HG03097 (cell line): ENCODE results near the gene VWA7.
"Not testable (repeated sequence)": the region's sequence is repeated elsewhere in the genome, so short reads cannot be mapped to it uniquely, and the experiment has no call there.

Source experiments
- ATAC-seq: cut with Tn5 transposase; IDR thresholded peaks from one replicate; pipeline ENCODE4 v1.9.1; 2021; ENCODE audit not compliant: unreplicated experiment, low FRiP score

The VWA7 gene, protein sequence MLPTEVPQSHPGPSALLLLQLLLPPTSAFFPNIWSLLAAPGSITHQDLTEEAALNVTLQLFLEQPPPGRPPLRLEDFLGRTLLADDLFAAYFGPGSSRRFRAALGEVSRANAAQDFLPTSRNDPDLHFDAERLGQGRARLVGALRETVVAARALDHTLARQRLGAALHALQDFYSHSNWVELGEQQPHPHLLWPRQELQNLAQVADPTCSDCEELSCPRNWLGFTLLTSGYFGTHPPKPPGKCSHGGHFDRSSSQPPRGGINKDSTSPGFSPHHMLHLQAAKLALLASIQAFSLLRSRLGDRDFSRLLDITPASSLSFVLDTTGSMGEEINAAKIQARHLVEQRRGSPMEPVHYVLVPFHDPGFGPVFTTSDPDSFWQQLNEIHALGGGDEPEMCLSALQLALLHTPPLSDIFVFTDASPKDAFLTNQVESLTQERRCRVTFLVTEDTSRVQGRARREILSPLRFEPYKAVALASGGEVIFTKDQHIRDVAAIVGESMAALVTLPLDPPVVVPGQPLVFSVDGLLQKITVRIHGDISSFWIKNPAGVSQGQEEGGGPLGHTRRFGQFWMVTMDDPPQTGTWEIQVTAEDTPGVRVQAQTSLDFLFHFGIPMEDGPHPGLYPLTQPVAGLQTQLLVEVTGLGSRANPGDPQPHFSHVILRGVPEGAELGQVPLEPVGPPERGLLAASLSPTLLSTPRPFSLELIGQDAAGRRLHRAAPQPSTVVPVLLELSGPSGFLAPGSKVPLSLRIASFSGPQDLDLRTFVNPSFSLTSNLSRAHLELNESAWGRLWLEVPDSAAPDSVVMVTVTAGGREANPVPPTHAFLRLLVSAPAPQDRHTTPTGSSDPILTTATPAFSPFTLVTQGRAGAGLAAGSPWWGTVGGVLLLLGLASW

DNA sequence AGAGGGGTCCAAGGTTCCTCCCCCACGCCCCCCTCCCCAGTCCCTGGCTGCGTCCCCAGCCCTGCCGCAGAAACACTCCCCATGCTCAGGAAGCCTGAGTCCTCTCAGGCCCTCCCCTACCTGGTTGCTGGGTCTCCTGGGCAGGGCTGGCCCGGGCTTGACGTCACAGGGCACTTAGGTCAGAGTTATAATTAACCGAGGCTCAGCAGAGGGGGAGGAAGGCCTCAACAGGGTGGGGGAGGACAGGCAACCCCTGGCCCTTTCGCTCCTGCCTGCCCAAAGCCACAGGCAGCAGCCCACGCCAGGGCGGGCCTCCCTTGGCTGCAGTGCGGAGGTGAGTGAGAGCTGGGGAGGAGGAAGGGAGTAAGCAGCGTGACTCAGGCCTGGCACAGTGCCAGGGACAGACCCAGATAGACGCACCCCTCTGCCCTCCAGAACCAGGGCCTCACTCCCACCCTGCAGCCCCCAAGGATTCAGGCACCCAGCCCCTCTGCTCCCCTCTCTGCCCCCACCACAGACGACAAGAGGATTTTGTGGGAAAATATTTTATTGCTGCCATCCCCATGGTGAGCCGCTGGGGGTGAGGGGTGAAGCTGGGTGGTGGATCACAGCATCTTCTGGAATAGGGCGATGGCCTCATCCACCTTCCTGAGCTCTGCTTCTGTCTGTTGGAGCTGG, at the start of gene VWA7:
VWA7 (minus strand) TSS at position 340 of the 678 bp plus-strand sequence. CDS start 549 bp downstream, outside the sequence.
- no peak for ATAC-seq

- no peak for ATAC-seq
These were observed 49.7 kb upstream of the VWA7 start for GRCh38 chr6:31826793-31827285.

DNA sequence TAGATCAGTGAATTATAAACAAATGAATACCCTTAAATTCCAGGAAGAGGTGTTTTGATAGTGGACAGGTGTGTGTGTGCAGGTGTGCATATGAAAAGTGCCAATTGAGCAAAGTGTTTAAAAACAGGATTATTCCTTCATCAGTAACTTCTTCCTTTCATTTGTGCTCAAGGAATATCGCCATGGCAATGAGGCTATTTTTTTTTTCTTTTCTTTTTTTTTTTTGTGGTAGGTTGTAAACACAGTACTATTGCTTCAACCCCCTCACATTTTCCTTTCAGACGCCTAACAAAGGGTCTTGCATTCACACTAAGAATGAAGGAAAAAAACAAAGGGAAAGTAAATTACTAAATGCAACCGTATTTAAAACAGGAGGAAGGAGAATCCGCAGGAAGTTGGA, 48.4 kb upstream of the VWA7 start:
- ATAC-seq, result no peak

GRCh38 chr6:31823592-31824196, 46.6 kb upstream of the VWA7 start:
- not testable (repeated sequence) for ATAC-seq

DNA sequence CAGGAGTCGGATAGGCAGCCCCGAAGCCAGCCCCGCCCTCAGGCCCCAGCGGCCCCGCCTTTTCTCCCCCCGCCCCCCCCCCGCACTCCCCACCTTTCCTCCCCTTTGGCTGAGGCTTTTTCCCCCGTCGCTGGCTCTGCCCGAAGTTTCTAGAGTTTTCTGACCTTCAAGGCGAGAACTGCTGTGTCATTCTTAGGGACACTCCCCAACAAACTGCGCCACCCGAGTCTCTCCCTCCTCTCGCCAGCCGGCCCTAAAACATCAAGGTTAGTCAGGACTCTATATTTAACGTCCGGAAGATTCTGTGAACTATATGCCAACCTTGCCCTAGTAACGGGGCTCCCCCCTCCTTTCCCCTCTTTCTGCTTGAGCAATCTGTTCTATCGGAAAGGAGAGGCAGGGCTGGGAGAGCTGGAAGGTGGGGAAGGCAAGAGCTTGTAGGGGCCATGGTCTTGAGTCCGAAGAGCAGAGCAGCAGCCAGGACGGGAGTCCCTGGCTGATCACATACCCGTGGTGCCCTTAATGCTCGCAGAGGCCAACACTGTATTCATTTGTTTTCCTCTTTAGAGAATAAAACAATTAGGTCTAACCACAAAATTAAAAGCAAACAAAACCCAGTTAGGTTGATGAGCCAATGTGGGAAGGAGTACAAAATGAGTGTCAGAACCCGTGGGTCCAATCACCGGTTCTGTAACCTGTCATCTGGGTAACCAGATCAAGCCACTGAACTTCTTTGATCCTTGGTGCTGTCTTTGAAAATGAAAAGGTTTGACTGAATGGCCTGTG, 45.1 kb upstream of the VWA7 start:
- ATAC-seq, result no peak

- no peak for ATAC-seq
These were observed 44.3 kb upstream of the VWA7 start for GRCh38 chr6:31821301-31822035.

GRCh38 chr6:31820399-31820798, 43.3 kb upstream of the VWA7 start:
- not testable (repeated sequence) for ATAC-seq

DNA sequence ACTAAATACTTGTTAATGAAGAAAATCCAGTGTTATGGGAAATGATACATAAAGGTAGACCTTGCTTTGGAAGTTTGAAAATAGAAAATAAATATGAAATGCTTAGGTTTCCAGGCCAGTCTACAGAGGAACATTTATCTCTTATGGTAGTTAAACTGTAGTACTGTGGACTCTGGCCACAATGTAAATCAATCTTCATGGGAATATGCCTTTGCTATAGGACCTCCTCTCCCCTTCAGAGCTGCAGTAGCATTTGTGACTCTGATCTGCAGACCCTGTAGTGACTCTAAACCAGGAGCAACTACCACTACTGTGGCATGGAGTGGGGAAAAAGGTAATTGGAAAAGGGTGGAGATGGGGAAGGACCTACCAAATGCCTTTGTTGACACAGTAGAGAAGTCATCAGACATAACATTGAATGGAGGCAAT, 42.8 kb upstream of the VWA7 start:
- no peak for ATAC-seq

DNA sequence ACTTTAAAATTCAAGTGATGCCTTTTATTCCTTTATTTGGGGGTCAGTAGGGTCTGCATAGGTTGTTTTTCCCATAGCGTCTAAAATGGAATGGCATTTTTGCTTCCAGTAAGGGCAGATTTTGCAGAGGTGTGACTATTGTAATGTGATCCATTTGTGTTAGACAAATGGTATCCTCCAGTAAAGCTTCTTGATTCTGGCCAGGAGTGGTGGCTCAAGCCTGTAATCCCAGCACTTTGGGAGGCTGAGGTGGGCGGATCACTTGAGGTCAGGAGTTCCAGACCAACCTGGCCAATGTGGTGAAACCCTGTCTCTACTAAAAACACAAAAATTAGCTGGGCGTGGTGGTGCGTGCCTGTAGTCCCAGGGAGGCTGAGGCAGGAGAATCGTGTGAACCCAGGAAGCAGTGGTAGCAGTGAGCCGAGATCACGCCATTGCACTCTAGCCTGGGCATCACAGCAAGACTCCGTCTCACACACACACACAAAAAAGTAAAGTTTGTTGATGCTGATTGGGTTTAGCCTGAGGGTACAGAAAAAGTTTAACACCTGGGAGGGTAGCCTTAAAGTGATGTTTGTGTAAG, 40.9 kb upstream of the VWA7 start:
- not testable (repeated sequence) for ATAC-seq

DNA sequence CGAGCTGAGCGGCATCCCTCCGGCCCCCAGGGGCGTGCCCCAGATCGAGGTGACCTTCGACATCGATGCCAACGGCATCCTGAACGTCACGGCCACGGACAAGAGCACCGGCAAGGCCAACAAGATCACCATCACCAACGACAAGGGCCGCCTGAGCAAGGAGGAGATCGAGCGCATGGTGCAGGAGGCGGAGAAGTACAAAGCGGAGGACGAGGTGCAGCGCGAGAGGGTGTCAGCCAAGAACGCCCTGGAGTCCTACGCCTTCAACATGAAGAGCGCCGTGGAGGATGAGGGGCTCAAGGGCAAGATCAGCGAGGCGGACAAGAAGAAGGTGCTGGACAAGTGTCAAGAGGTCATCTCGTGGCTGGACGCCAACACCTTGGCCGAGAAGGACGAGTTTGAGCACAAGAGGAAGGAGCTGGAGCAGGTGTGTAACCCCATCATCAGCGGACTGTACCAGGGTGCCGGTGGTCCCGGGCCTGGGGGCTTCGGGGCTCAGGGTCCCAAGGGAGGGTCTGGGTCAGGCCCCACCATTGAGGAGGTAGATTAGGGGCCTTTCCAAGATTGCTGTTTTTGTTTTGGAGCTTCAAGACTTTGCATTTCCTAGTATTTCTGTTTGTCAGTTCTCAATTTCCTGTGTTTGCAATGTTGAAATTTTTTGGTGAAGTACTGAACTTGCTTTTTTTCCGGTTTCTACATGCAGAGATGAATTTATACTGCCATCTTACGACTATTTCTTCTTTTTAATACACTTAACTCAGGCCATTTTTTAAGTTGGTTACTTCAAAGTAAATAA, 40.2 kb upstream of the VWA7 start:
- not testable (repeated sequence) for ATAC-seq

GRCh38 chr6:31815025-31815838, 38.1 kb upstream of the VWA7 start, which contains the start of the genes HSPA1A and HSPA1L:
Gene HSPA1A (plus strand): TSS chr6:31815543. CDS start chr6:31815757, 214 bp downstream.
Gene HSPA1L (minus strand): TSS chr6:31815283. CDS start chr6:31811972, 3,311 bp downstream.
- ATAC-seq, result peak; percentile 41

DNA sequence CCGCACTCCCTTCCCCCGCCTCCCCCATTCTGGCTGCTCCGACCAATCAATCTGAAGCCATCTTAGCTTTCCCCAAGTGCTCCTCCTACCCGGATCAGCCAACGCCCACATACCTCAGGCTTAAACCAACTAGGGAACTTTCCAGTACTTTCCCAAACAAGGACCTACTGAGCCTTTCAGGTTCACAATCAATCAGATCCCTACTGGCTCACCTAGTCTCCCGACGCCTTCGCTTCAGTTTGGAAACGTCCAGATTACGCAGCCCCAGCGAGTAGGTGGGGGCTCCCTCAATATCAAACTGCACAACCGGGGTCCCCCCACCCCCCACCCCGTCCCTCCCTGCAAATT, 37.5 kb upstream of the VWA7 start:
- ATAC-seq, result no peak

DNA sequence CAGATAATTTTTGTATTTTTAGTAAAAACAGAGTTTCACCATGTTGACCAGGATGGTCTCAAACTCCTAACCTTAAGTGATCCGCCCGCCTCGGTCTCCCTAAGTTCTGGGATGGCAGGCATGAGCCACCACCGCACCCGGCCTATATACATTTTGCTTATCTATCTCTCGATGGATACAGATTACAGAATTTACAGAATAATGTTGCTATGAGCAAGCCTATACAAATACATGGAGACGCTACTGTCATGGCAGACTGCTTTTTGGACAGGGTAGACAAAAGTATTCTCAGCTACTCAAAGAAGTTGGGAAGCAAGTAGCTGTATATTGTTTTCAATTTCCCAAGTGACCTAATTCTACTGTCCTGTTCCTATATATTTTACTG, 36.3 kb upstream of the VWA7 start:
- no peak for ATAC-seq

- ATAC-seq, result no peak
These were observed 34.5 kb upstream of the VWA7 start for GRCh38 chr6:31811645-31812044.

GRCh38 chr6:31808599-31808998, 31.5 kb upstream of the VWA7 start:
- ATAC-seq, result not testable (repeated sequence)

- peak; percentile 89 for ATAC-seq
These were observed 29.5 kb upstream of the VWA7 start, which contains the start of gene LSM2 for GRCh38 chr6:31806470-31807272. Gene LSM2 (minus strand): TSS chr6:31806966. CDS start chr6:31806757, 209 bp downstream.
